Activated CD8-positive, alpha-beta T cell treated with anti-CD3 and anti-CD28 coated beads for 36 hours (primary cell): Measurements from ENCODE around the gene ADPRH. TPM values are rescaled to one million over a fixed set of nuclear protein-coding genes. Genes with fewer than 3 reads are reported as not detected.

Experiments
- ATAC-seq: fragments of 200-7000 bp; cut with Tn5 transposase; one replicate; pipeline ENCODE4 v1.10.0; 2021; ENCODE audit warnings: mild to moderate bottlenecking, moderate library complexity
- CTCF ChIA-PET: fragments of 350-600 bp; sonication (Branson Sonifier 250); formaldehyde crosslinking; loops from one replicate; lab custom pipeline; 2021; ENCODE audit warnings: antibody characterized with exemption; lab: Charles Lee
- POLR2A ChIA-PET: fragments of 350-600 bp; sonication (Branson Sonifier 250); formaldehyde crosslinking; loops from one replicate; lab custom pipeline; 2021; ENCODE audit warnings: antibody characterized with exemption; lab: Charles Lee
- DNase-seq: peaks from one replicate; pipeline ENCODE4 v3.0.0-alpha.2; 2020
- H3K27ac Mint-ChIP-seq: one replicate; pipeline ENCODE4 v1.8.0; 2021; ENCODE audit warnings: mild to moderate bottlenecking, mixed read lengths
- H3K27me3 Mint-ChIP-seq: one replicate; pipeline ENCODE4 v1.8.0; 2021; ENCODE audit warnings: mixed read lengths
- H3K36me3 Mint-ChIP-seq: one replicate; pipeline ENCODE4 v1.8.0; 2021; ENCODE audit warnings: low read depth, mixed read lengths
- H3K4me1 Mint-ChIP-seq: one replicate; pipeline ENCODE4 v1.8.0; 2021; ENCODE audit warnings: low read depth, mixed read lengths
- H3K4me3 Mint-ChIP-seq: one replicate; pipeline ENCODE4 v1.8.0; 2021; ENCODE audit warnings: mild to moderate bottlenecking, moderate library complexity, mixed read lengths
- H3K9me3 Mint-ChIP-seq: one replicate; pipeline ENCODE4 v1.8.0; 2021; ENCODE audit warnings: mixed read lengths
- intact Hi-C: fragments of 100-400 bp; cut with micrococcal nuclease; formaldehyde crosslinking; loops from one replicate; pipeline ENCODE4 v1.10.0; 2022
- total RNA-seq, 2 experiments: library from RNA; stranded (reverse); gene quantifications; one replicate each; pipeline ENCODE4 v1.2.3, GENCODE V29; 2021
- TF ChIP-seq, protein P1 (sequence below): fragments of 200-600 bp; IDR thresholded peaks from one replicate; pipeline ENCODE4 v1.8.0; 2022; ENCODE audit warnings: antibody characterized with exemption, mild to moderate bottlenecking

The ADPRH gene
- total RNA-seq, 2 experiments from 2014 or later, result 5.7 to 5.9 TPM

DNA sequence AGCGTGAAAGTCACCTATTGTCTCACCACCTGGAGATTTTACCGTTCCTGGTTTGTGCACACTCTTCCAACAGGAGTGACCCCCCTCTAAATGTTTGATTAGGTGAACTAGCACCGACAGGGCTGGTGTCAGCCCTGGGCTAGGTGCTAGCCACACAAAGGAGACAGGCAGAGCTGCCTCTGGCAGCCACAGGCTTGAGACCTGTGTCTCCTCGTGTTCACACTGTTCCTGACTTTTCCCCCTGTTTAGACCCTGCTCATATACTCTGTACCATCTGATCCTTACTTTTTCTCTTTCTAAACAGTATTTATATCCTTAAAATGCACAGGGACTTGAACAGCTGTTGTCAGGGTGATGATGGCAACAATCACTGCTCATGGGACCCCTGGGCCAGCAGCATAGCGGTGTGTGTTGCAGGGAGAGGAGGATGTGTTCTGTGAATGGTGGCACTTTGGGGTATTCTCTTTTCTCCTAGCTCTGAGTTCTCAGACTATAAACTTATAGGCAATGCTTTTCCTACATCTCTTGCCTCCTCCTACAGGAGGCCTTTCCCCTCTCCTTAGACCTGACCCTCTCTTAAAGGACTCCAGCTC lies 25.4 kb upstream of the ADPRH start:
- H3K4me1 Mint-ChIP-seq, result peaks cover 29% of the 10 kb centered on the region
- no peak overlapping the region for H3K27ac Mint-ChIP-seq
- intact Hi-C loops, result no loop called here
- ChIA-PET CTCF (no interaction called here), POLR2A (no interaction called here)
- TF ChIP-seq, protein P1, sequence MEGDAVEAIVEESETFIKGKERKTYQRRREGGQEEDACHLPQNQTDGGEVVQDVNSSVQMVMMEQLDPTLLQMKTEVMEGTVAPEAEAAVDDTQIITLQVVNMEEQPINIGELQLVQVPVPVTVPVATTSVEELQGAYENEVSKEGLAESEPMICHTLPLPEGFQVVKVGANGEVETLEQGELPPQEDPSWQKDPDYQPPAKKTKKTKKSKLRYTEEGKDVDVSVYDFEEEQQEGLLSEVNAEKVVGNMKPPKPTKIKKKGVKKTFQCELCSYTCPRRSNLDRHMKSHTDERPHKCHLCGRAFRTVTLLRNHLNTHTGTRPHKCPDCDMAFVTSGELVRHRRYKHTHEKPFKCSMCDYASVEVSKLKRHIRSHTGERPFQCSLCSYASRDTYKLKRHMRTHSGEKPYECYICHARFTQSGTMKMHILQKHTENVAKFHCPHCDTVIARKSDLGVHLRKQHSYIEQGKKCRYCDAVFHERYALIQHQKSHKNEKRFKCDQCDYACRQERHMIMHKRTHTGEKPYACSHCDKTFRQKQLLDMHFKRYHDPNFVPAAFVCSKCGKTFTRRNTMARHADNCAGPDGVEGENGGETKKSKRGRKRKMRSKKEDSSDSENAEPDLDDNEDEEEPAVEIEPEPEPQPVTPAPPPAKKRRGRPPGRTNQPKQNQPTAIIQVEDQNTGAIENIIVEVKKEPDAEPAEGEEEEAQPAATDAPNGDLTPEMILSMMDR, result no peak
- no peaks in the 10 kb centered on the region for H3K9me3 Mint-ChIP-seq
- H3K4me3 Mint-ChIP-seq, result no peak overlapping the region
- no peak for DNase-seq
- peaks cover 16% of the 10 kb centered on the region for H3K36me3 Mint-ChIP-seq
- ATAC-seq, result no peak
- no peaks in the 10 kb centered on the region for H3K27me3 Mint-ChIP-seq

DNA sequence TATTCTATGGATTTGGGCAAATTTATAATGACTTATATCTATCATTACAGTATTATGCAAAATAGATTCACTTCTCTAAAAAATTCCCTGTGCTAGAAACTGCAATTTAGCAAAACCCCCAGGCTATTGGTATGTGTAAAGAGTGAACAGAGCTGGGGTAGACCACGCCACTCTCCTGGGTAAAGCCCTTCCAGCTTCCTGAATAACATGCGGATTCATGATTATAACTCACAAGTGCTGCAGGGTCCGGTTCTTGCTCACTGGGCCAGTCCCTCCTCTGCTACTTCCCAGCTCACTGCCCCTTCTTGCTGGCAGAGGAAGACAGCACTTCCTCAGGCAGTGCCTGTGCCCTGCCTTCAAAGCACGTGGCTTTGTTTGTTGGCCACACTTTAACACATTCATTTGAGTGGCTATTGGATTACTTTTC lies 24.0 kb upstream of the ADPRH start:
- DNase-seq, result no peak
- ATAC-seq, result no peak
- intact Hi-C loops, result loop anchor here (5.0 kb wide), 1 partner anchor 48 kb away; no protein-coding TSS in a partner anchor
- H3K27ac Mint-ChIP-seq, result no peak overlapping the region
- no peaks in the 10 kb centered on the region for H3K27me3 Mint-ChIP-seq
- H3K9me3 Mint-ChIP-seq, result no peaks in the 10 kb centered on the region
- peaks cover 36% of the 10 kb centered on the region for H3K4me1 Mint-ChIP-seq
- ChIA-PET CTCF (no interaction called here), POLR2A (interaction anchor here (0.7 kb wide), 1 partner anchor 56 kb away, joined by 3 read pairs; no protein-coding TSS in a partner anchor)
- H3K36me3 Mint-ChIP-seq, result peaks cover 16% of the 10 kb centered on the region
- TF ChIP-seq, protein P1, result no peak
- peak overlapping the region; percentile 40 for H3K4me3 Mint-ChIP-seq

DNA sequence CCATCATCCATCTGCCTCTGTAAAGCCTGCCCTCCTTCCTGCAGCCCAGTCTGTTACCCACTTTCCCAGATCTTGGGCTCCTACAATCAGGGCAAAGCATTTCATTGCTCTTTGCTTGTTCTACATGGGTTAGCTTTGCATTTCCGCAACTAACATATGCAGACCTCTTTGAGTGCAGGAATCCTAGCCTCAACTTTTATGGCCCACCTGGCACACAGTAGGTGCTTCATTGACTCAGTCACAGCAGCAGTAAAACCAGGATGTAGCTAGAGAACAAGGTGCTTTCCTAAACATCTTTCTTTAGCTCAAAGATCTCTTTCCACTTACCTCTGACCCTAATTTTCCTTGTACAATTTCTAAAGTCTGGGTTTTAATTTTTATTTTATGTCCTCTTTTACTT lies 23.4 kb upstream of the ADPRH start:
- Mint-ChIP-seq H3K27me3 (no peaks in the 10 kb centered on the region), H3K4me1 (peaks cover 39% of the 10 kb centered on the region), H3K27ac (no peak overlapping the region), H3K9me3 (no peaks in the 10 kb centered on the region), H3K4me3 (peak overlapping the region; percentile 40), H3K36me3 (peaks cover 16% of the 10 kb centered on the region)
- intact Hi-C loops, result loop anchor here (5.0 kb wide), 1 partner anchor 49 kb away; no protein-coding TSS in a partner anchor
- ChIA-PET CTCF (interaction anchor here (2.5 kb wide), 1 partner anchor 124 kb away, joined by 7 read pairs; no protein-coding TSS in a partner anchor), POLR2A (interaction anchor here (0.7 kb wide), 1 partner anchor 57 kb away, joined by 3 read pairs; no protein-coding TSS in a partner anchor)
- TF ChIP-seq, protein P1, result no peak
- no peak for DNase-seq
- no peak for ATAC-seq

DNA sequence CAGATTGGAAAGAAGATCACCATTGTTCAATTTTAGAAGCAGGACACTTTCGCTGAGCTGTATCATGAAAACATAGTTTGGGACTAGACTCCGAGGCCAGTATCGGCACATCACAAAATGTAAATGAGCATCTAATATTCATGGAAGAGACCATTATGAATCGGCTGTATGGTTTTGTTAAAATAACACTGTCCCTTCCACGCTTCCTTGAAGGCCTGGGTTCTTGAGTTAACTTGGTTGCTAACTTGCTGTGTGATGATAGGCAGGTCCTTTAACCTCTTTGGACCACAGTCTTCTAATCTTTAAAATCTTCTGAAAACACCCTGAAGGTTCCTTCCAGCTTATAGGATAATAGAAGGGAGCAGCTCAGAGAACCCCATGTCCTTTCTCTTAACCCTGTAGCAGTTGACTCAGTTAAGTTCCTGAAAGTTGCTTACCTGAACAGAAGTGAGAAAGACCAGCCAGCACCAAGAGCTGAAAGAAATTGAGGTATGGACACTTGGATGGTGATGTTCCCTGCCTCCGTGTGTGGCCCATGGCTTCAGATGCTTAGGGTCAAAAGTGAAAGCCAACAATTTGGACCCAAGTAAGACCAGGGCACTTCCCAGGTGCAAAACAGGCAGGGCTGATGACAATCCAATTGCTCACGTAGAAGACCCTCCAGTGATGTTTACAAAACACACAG lies 22.0 kb upstream of the ADPRH start:
- ChIA-PET CTCF (interaction anchor here (2.5 to 3.0 kb wide), 2 partner anchors 24 to 123 kb away, joined by 7 to 12 read pairs; no protein-coding TSS in a partner anchor), POLR2A (interaction anchor here (1.4 to 3.1 kb wide), 3 partner anchors 21 to 59 kb away, joined by 3 to 14 read pairs (median 4); partner anchors contain the start of gene TIMMDC1)
- no peak for ATAC-seq
- H3K27me3 Mint-ChIP-seq, result no peaks in the 10 kb centered on the region
- no peaks in the 10 kb centered on the region for H3K9me3 Mint-ChIP-seq
- TF ChIP-seq, protein P1, result no peak
- no peak for DNase-seq
- H3K4me3 Mint-ChIP-seq, result peak overlapping the region; percentile 40
- H3K27ac Mint-ChIP-seq, result peak overlapping the region; percentile 77
- H3K4me1 Mint-ChIP-seq, result peaks cover 41% of the 10 kb centered on the region
- peaks cover 16% of the 10 kb centered on the region for H3K36me3 Mint-ChIP-seq
- intact Hi-C loops, result loop anchor here (5.0 kb wide), 1 partner anchor 50 kb away; no protein-coding TSS in a partner anchor
